Activated B cell treated with CpG ODN at 0.5 μM for 24 hours (primary cell): ENCODE measurements around the gene XRCC4. TPM values are rescaled to one million over a fixed set of nuclear protein-coding genes. Genes with fewer than 3 reads are reported as not detected.

Experiments used
- ATAC-seq: fragments of 200-7000 bp; cut with Tn5 transposase; one replicate; pipeline ENCODE4 v1.10.0; 2021; ENCODE audit warnings: low read depth, mild to moderate bottlenecking, moderate library complexity
- CTCF ChIA-PET: fragments of 350-600 bp; sonication (Branson Sonifier 250); formaldehyde crosslinking; loops from one replicate; lab custom pipeline; 2021; ENCODE audit warnings: antibody characterized with exemption; lab: Charles Lee
- POLR2A ChIA-PET: fragments of 350-600 bp; sonication (Branson Sonifier 250); formaldehyde crosslinking; loops from one replicate; lab custom pipeline; 2021; ENCODE audit warnings: antibody characterized with exemption; lab: Charles Lee
- DNase-seq: peaks from one replicate; pipeline ENCODE4 v3.0.0; 2022
- H3K27ac Mint-ChIP-seq: one replicate; pipeline ENCODE4 v1.8.0; 2020; ENCODE audit warnings: mixed read lengths
- H3K27me3 Mint-ChIP-seq: one replicate; pipeline ENCODE4 v1.8.0; 2021; ENCODE audit warnings: mixed read lengths
- H3K36me3 Mint-ChIP-seq: one replicate; pipeline ENCODE4 v1.8.0; 2021; ENCODE audit warnings: low read depth, mixed read lengths
- H3K4me1 Mint-ChIP-seq: one replicate; pipeline ENCODE4 v1.8.0; 2021; ENCODE audit warnings: mixed read lengths
- H3K4me3 Mint-ChIP-seq: one replicate; pipeline ENCODE4 v1.8.0; 2020; ENCODE audit warnings: mild to moderate bottlenecking, mixed read lengths
- H3K9me3 Mint-ChIP-seq: one replicate; pipeline ENCODE4 v1.8.0; 2020; ENCODE audit warnings: mixed read lengths
- intact Hi-C: fragments of 100-400 bp; cut with micrococcal nuclease; formaldehyde crosslinking; loops from one replicate; pipeline ENCODE4 v1.15.1; 2024
- total RNA-seq: library from RNA; stranded (reverse); gene quantifications from 2 replicates; pipeline ENCODE4 v1.2.3, GENCODE V29; 2022
- TF ChIP-seq, protein P1 (sequence below): fragments of 200-600 bp; IDR thresholded peaks from one replicate; pipeline ENCODE4 v1.8.0; 2022; ENCODE audit warnings: antibody characterized with exemption, mild to moderate bottlenecking

XRCC4 gene
- total RNA-seq, 1 donor from 2014 or later, result 8.5 TPM

DNA sequence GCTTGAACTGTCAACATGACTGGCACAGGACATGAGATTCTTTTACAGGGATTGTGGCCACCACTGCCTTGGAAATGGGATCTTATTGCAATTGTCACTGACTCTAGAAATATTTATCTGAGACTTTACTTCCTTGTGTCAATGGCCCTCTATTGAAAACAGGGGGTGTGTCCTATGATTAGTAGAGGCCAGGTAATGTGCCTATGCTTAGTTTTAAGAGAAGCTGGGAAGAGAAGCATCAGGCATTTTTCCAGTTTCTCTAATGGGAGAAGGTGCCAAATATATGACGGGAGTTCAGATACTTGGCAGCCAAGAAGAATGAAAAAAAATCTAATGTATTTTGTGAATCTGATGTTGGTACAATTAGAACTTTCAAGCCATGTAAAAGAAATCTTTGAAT, 320.3 kb downstream of the XRCC4 start:
- Mint-ChIP-seq H3K27me3 (no peaks in the 10 kb centered on the region), H3K4me3 (no peak overlapping the region), H3K36me3 (no peaks in the 10 kb centered on the region), H3K4me1 (no peaks in the 10 kb centered on the region), H3K27ac (no peak overlapping the region), H3K9me3 (no peaks in the 10 kb centered on the region)
- intact Hi-C loops, result no loop called here
- ChIA-PET CTCF (no interaction called here), POLR2A (no interaction called here)
- DNase-seq (no peak), ATAC-seq (no peak)
- TF ChIP-seq, protein P1, sequence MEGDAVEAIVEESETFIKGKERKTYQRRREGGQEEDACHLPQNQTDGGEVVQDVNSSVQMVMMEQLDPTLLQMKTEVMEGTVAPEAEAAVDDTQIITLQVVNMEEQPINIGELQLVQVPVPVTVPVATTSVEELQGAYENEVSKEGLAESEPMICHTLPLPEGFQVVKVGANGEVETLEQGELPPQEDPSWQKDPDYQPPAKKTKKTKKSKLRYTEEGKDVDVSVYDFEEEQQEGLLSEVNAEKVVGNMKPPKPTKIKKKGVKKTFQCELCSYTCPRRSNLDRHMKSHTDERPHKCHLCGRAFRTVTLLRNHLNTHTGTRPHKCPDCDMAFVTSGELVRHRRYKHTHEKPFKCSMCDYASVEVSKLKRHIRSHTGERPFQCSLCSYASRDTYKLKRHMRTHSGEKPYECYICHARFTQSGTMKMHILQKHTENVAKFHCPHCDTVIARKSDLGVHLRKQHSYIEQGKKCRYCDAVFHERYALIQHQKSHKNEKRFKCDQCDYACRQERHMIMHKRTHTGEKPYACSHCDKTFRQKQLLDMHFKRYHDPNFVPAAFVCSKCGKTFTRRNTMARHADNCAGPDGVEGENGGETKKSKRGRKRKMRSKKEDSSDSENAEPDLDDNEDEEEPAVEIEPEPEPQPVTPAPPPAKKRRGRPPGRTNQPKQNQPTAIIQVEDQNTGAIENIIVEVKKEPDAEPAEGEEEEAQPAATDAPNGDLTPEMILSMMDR, result no peak

GRCh38 chr5:83400241-83400640, 322.9 kb downstream of the XRCC4 start:
- Mint-ChIP-seq H3K9me3 (no peaks in the 10 kb centered on the region), H3K27ac (no peak overlapping the region), H3K27me3 (no peaks in the 10 kb centered on the region), H3K36me3 (no peaks in the 10 kb centered on the region), H3K4me1 (no peaks in the 10 kb centered on the region), H3K4me3 (no peak overlapping the region)
- DNase-seq (no peak), ATAC-seq (no peak)
- CTCF ChIA-PET, result no interaction called here
- intact Hi-C loops, result no loop called here
- TF ChIP-seq, protein P1, result no peak
- POLR2A ChIA-PET, result no interaction called here

DNA sequence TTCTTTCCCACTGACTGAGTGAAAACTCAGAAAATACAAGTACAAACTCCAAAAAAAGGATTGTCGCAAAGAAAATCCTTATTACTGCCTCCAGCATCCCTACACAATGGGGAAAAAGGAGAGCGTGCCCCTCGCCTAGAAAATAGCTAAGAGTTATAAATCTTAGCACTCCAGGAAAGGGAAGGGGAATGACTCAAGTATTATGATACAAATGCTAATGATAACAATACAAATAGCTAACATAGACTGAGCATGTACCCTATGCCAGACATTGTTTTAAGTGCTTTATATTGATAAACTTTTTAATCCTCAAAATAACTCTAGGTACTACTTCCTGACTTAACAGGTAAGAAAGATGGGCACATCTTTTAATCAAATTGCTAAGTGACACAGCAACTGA, 323.4 kb downstream of the XRCC4 start:
- Mint-ChIP-seq H3K36me3 (no peaks in the 10 kb centered on the region), H3K4me3 (no peak overlapping the region), H3K27me3 (no peaks in the 10 kb centered on the region), H3K4me1 (no peaks in the 10 kb centered on the region), H3K9me3 (no peaks in the 10 kb centered on the region), H3K27ac (no peak overlapping the region)
- ChIA-PET POLR2A (no interaction called here), CTCF (no interaction called here)
- ATAC-seq (no peak), DNase-seq (no peak)
- TF ChIP-seq, protein P1, result no peak
- intact Hi-C loops, result no loop called here

GRCh38 chr5:83401122-83401731, 323.9 kb downstream of the XRCC4 start:
- DNase-seq (no peak), ATAC-seq (no peak)
- TF ChIP-seq, protein P1, result no peak
- no peak overlapping the region for H3K4me3 Mint-ChIP-seq
- intact Hi-C loops, result no loop called here
- H3K27ac Mint-ChIP-seq, result no peak overlapping the region
- no peaks in the 10 kb centered on the region for H3K4me1 Mint-ChIP-seq
- ChIA-PET CTCF (no interaction called here), POLR2A (no interaction called here)
- no peaks in the 10 kb centered on the region for H3K36me3 Mint-ChIP-seq
- no peaks in the 10 kb centered on the region for H3K27me3 Mint-ChIP-seq
- H3K9me3 Mint-ChIP-seq, result no peaks in the 10 kb centered on the region

DNA sequence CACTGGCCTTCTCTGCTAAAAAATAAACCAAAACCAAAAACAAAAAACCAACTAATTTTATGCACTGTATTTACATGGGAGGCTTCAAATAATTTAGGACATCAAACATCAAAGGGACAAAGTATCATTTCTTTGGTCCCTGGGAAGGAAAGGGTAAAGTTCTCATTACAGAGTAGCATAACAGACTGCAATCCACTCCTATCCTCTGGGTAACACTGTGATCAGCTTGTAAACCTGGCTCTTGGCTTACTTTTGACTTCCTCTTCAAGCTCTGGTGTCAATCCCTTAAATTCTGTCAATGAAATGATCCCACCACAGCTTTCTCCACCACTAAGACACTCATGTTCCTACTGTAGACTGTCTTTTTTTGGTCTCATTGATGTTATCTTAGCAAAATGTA, 324.4 kb downstream of the XRCC4 start:
- H3K27me3 Mint-ChIP-seq, result no peaks in the 10 kb centered on the region
- H3K4me1 Mint-ChIP-seq, result no peaks in the 10 kb centered on the region
- intact Hi-C loops, result no loop called here
- ChIA-PET POLR2A (no interaction called here), CTCF (no interaction called here)
- TF ChIP-seq, protein P1, result no peak
- no peaks in the 10 kb centered on the region for H3K36me3 Mint-ChIP-seq
- ATAC-seq (no peak), DNase-seq (no peak)
- no peaks in the 10 kb centered on the region for H3K9me3 Mint-ChIP-seq
- no peak overlapping the region for H3K4me3 Mint-ChIP-seq
- no peak overlapping the region for H3K27ac Mint-ChIP-seq

Other genes with a start within 250 kb of the XRCC4 start
- gene TMEM167A, start 153 bp upstream of the XRCC4 start, total RNA-seq, result 45.1 and 50.3 TPM in 2 replicates